Common myeloid progenitor, CD34-positive (primary cell): ENCODE results near the gene PRKAR2A.
A peak's percentile ranks its signal among the peaks of the same experiment; 100 is the strongest.
"Not testable (repeated sequence)": the region's sequence is repeated elsewhere in the genome, so short reads cannot be mapped to it uniquely, and the experiment has no call there.

Experiments used
- CTCF ChIA-PET: fragments of 350-600 bp; sonication (Branson Sonifier 250); formaldehyde crosslinking; loops from one replicate; lab custom pipeline; 2021; ENCODE audit warnings: antibody characterized with exemption; lab: Charles Lee
- POLR2A ChIA-PET: fragments of 350-600 bp; sonication (Branson Sonifier 250); formaldehyde crosslinking; loops from one replicate; lab custom pipeline; 2021; ENCODE audit warnings: antibody characterized with exemption; lab: Charles Lee
- DNase-seq, 3 donors: peaks; one replicate each; pipeline versions ENCODE4 v3.0.0 to v3.0.0-alpha.2; 2013
- H3K27ac ChIP-seq, 2 experiments: 1 replicate in 1 of 2; 2 replicates in 1 of 2; pipeline ENCODE4 v1.7.0; 2013; ENCODE audit warnings: inconsistent platforms in 2 of 2, low read length in 2 of 2, mild to moderate bottlenecking in 2 of 2, low read depth in 1 of 2, moderate library complexity in 1 of 2; ENCODE audit not compliant: severe bottlenecking in 2 of 2, insufficient read depth in 1 of 2, poor library complexity in 1 of 2
- H3K27me3 ChIP-seq, 5 experiments: replicated peaks in 2 of 5; 1 replicate in 3 of 5; 2 replicates in 2 of 5; pipeline versions ENCODE4 v1.6.1 to v1.7.0; 2013; ENCODE audit warnings: low read length in 4 of 5, mild to moderate bottlenecking in 2 of 5, moderate library complexity in 2 of 5, inconsistent platforms in 1 of 5; ENCODE audit not compliant: insufficient read depth in 5 of 5, control insufficient read depth in 4 of 5
- H3K36me3 ChIP-seq, 4 experiments: 1 replicate in 2 of 4; 2 replicates in 2 of 4; pipeline versions ENCODE4 v1.6.1 to v1.7.0; 2013; ENCODE audit warnings: low read length in 3 of 4, control low read depth in 1 of 4, mild to moderate bottlenecking in 1 of 4; ENCODE audit not compliant: control insufficient read depth in 4 of 4, insufficient read depth in 4 of 4
- H3K4me1 ChIP-seq, 4 experiments: 1 replicate in 3 of 4; 2 replicates in 1 of 4; pipeline versions ENCODE4 v1.6.1 to v1.7.1; 2013; ENCODE audit warnings: low read length in 3 of 4, mild to moderate bottlenecking in 3 of 4, control low read depth in 1 of 4, inconsistent platforms in 1 of 4, moderate library complexity in 1 of 4; ENCODE audit not compliant: control insufficient read depth in 4 of 4, insufficient read depth in 4 of 4; ENCODE audit errors: control extremely low read depth in 1 of 4
- H3K4me3 ChIP-seq, 7 experiments: 1 replicate in 4 of 7; 2 replicates in 3 of 7; pipeline versions ENCODE4 v1.5.1 to v1.7.0; 2013; ENCODE audit warnings: mild to moderate bottlenecking in 7 of 7, low read length in 6 of 7, moderate library complexity in 6 of 7, inconsistent platforms in 2 of 7, low read depth in 2 of 7, control low read depth in 1 of 7; ENCODE audit not compliant: insufficient read depth in 4 of 7, control insufficient read depth in 1 of 7; ENCODE audit errors: extremely low read depth in 1 of 7
- H3K9me3 ChIP-seq, 5 experiments: 1 replicate in 4 of 5; 2 replicates in 1 of 5; pipeline versions ENCODE4 v1.6.1 to v1.7.1; 2013; ENCODE audit warnings: low read length in 4 of 5, mild to moderate bottlenecking in 2 of 5, inconsistent platforms in 1 of 5, low read depth in 1 of 5, moderate library complexity in 1 of 5; ENCODE audit not compliant: control insufficient read depth in 4 of 5, insufficient read depth in 2 of 5; ENCODE audit errors: control extremely low read depth in 1 of 5
- WGBS: methylation state at CpG from one replicate; pipeline ENCODE4 v1.1.5; 2013; ENCODE audit not compliant: insufficient coverage; 5-methylcytosine and 5-hydroxymethylcytosine counted together

The PRKAR2A gene

GRCh38 chr3:48725185-48725855 lies 122.4 kb downstream of the PRKAR2A start:
- H3K9me3 ChIP-seq, H3K4me3 ChIP-seq, CTCF ChIA-PET, H3K36me3 ChIP-seq, H3K27me3 ChIP-seq, POLR2A ChIA-PET, DNase-seq, H3K4me1 ChIP-seq, H3K27ac ChIP-seq: not testable (repeated sequence)
- 95% methylated on average over 8 of the region's 8 CpGs for WGBS

- no peaks in the 10 kb centered on the region for H3K4me1 ChIP-seq
- no peaks in the 10 kb centered on the region for H3K27me3 ChIP-seq
- no peak overlapping the region for H3K27ac ChIP-seq
- 96% methylated on average over 7 of the region's 7 CpGs for WGBS
- ChIA-PET POLR2A (no interaction called here), CTCF (no interaction called here)
- peaks cover 0 to 3% (median 0%) of the 10 kb centered on the region in 5 experiments for H3K9me3 ChIP-seq
- DNase-seq, result no peak
- no peaks in the 10 kb centered on the region for H3K36me3 ChIP-seq
- no peak overlapping the region for H3K4me3 ChIP-seq
Observed at GRCh38 chr3:48723725-48724124, 123.9 kb downstream of the PRKAR2A start.

GRCh38 chr3:48723293-48723692 lies 124.4 kb downstream of the PRKAR2A start:
- 90% methylated on average over 3 of the region's 3 CpGs for WGBS
- H3K9me3 ChIP-seq, H3K4me3 ChIP-seq, H3K36me3 ChIP-seq, CTCF ChIA-PET, H3K27me3 ChIP-seq, H3K4me1 ChIP-seq, POLR2A ChIA-PET, DNase-seq, H3K27ac ChIP-seq: not testable (repeated sequence)

GRCh38 chr3:48716982-48717746 lies 130.5 kb downstream of the PRKAR2A start, which contains the start of gene IP6K2:
TSS of gene IP6K2 (minus strand) at chr3:48717221. CDS start at chr3:48695291, 21,930 bp downstream.
- H3K4me3 ChIP-seq, result peak within 1 kb of the TSS; percentile 92 to 100 (median 99)
- H3K9me3 ChIP-seq, result no peaks in the 10 kb centered on the region
- peaks cover 8 to 22% (median 9%) of the 10 kb centered on the region in 4 experiments for H3K4me1 ChIP-seq
- peak; percentile 97 to 98 (median 98) for DNase-seq
- POLR2A ChIA-PET, result interaction anchor here (0.6 to 2.3 kb wide), 6 partner anchors 9 to 526 kb away, joined by 3 to 11 read pairs (median 3); partner anchors contain the start of gene ARIH2
- peak within 1 kb of the TSS; percentile 99 to 100 for H3K27ac ChIP-seq
- peaks cover 3 to 20% (median 13%) of the 10 kb centered on the region in 4 experiments for H3K36me3 ChIP-seq
- 4% methylated on average over 32 of the region's 38 CpGs for WGBS
- CTCF ChIA-PET, result interaction anchor here (0.9 to 1.1 kb wide), 3 partner anchors 9 to 24 kb away, joined by 3 to 4 read pairs (median 3); no protein-coding TSS in a partner anchor
- H3K27me3 ChIP-seq, result no peaks in the 10 kb centered on the region

- Histone ChIP-seq H3K9me3 (no peaks in the 10 kb centered on the region), H3K4me3 (peak overlapping the region; percentile 92 to 100 (median 99)), H3K36me3 (peaks cover 3 to 25% (median 16%) of the 10 kb centered on the region in 4 experiments), H3K27ac (peak overlapping the region; percentile 99 to 100), H3K4me1 (peaks cover 8 to 23% (median 9%) of the 10 kb centered on the region in 4 experiments), H3K27me3 (no peaks in the 10 kb centered on the region)
- WGBS, result 0% methylated on average over 9 of the region's 16 CpGs
- POLR2A ChIA-PET, result interaction anchor here (0.6 to 2.3 kb wide), 7 partner anchors 8 to 959 kb away, joined by 3 to 11 read pairs (median 3); partner anchors contain the start of gene ARIH2
- peak; percentile 22 to 45 (median 43) for DNase-seq
- CTCF ChIA-PET, result interaction anchor here (0.7 to 1.1 kb wide), 5 partner anchors 10 to 1278 kb away, joined by 3 to 4 read pairs (median 3); no protein-coding TSS in a partner anchor
Observed at GRCh38 chr3:48716508-48716981, 131.1 kb downstream of the PRKAR2A start.

GRCh38 chr3:48715174-48715800 lies 132.4 kb downstream of the PRKAR2A start:
- H3K4me1 ChIP-seq, result peaks cover 8 to 23% (median 9%) of the 10 kb centered on the region in 4 experiments
- ChIA-PET POLR2A (interaction anchor here (1.0 to 2.3 kb wide), 2 partner anchors 11 to 204 kb away, joined by 3 to 11 read pairs; partner anchors contain the start of gene ARIH2), CTCF (interaction anchor here (0.7 to 1.4 kb wide), 5 partner anchors 11 to 334 kb away, joined by 3 to 7 read pairs (median 3); no protein-coding TSS in a partner anchor)
- H3K27me3 ChIP-seq, result no peaks in the 10 kb centered on the region
- DNase-seq, result no peak
- H3K36me3 ChIP-seq, result peaks cover 3 to 36% (median 23%) of the 10 kb centered on the region in 4 experiments
- H3K9me3 ChIP-seq, result no peaks in the 10 kb centered on the region
- H3K27ac ChIP-seq, result peak overlapping the region in 1 of 2 experiments; percentile 52
- H3K4me3 ChIP-seq, result peak overlapping the region in 6 of 7 experiments; percentile 42 to 100 (median 99)
